ENCODE measurements around the gene KRTAP10-6. TPM values are rescaled to one million over a fixed set of nuclear protein-coding genes. Genes with fewer than 3 reads are reported as not detected.

Gene KRTAP10-6
- total RNA-seq, 2 experiments from 2014 or later, result not detected

DNA sequence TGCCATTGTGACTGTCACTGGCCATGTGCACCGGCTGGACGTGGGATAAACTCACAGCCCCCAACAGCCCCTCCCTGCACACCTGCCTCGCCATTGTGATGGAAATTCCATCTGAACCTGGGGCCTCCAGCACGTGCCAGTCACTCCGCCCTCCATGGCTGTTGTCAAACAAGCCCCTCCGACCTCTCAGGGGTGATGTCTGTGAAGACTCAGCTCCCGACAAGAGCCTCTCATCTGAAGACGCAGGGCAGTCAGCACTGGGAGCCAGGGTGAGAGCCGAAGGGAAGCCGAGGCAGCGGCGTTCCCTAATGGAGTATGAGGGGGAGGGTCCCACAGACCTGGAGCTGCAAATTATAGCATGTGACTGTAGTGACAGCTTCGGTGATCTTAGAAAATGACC is 39.6 kb downstream of the KRTAP10-6 start:
- Mint-ChIP-seq H3K36me3 (ENCODE audit: low read depth) (peaks cover 21% of the 10 kb centered on the region), H3K9me3 (peaks cover 7% of the 10 kb centered on the region), H3K27me3 (no peaks in the 10 kb centered on the region), H3K4me1 (ENCODE audit: low read depth) (peaks cover 19% of the 10 kb centered on the region), H3K4me3 (no peak overlapping the region), H3K27ac (no peak overlapping the region)
- H3K9me3 ChIP-seq (ENCODE audit: control insufficient read depth in 1 of 2, insufficient read depth in 1 of 2, low read length in 2 of 2), result peaks cover 5 to 23% of the 10 kb centered on the region in 2 experiments
- H3K36me3 ChIP-seq (ENCODE audit: insufficient read depth, low read length), result no peaks in the 10 kb centered on the region
- ChIA-PET POLR2A (no interaction called here), CTCF (no interaction called here)
- no peak overlapping the region for H3K4me3 ChIP-seq (ENCODE audit: low read length)
- no peak overlapping the region for H3K27ac ChIP-seq (ENCODE audit: low read depth in 1 of 2, low read length in 2 of 2)
- H3K4me1 ChIP-seq (ENCODE audit: insufficient read depth, low read length), result peaks cover 13% of the 10 kb centered on the region
- peaks cover 0 to 4% of the 10 kb centered on the region in 2 experiments for H3K27me3 ChIP-seq (ENCODE audit: control insufficient read depth in 1 of 2, insufficient read depth in 2 of 2, low read length in 2 of 2)
- intact Hi-C loops (cut with DNase I, micrococcal nuclease), result no loop called here
- DNase-seq (no peak), ATAC-seq (ENCODE audit: poor library complexity) (no peak)
- TF ChIP-seq, protein P1, sequence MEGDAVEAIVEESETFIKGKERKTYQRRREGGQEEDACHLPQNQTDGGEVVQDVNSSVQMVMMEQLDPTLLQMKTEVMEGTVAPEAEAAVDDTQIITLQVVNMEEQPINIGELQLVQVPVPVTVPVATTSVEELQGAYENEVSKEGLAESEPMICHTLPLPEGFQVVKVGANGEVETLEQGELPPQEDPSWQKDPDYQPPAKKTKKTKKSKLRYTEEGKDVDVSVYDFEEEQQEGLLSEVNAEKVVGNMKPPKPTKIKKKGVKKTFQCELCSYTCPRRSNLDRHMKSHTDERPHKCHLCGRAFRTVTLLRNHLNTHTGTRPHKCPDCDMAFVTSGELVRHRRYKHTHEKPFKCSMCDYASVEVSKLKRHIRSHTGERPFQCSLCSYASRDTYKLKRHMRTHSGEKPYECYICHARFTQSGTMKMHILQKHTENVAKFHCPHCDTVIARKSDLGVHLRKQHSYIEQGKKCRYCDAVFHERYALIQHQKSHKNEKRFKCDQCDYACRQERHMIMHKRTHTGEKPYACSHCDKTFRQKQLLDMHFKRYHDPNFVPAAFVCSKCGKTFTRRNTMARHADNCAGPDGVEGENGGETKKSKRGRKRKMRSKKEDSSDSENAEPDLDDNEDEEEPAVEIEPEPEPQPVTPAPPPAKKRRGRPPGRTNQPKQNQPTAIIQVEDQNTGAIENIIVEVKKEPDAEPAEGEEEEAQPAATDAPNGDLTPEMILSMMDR (IDR thresholded peaks at IDR 0.05), result no peak

DNA sequence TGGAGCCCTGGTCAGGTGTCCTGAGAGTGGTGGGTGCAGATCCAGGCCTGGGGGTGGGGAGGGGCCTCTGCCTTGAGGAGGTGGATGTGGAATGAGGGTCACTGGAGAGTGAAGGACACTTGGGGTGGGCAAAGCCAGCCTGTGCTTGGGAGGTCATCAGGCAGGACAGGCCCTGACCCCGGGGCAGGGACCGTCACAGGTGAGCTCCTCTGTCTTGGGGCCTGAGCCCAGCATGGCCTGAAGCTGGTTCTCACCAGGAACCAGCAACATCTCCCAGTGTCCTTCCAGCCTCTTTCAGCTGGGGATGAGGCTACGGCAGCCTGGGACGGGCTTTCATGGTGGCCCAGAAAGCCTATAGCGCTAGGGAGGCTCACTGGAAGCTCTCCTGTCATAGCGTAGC is 40.2 kb downstream of the KRTAP10-6 start:
- H3K27me3 ChIP-seq (ENCODE audit: control insufficient read depth in 1 of 2, insufficient read depth in 2 of 2, low read length in 2 of 2), result peaks cover 0 to 4% of the 10 kb centered on the region in 2 experiments
- intact Hi-C loops (cut with DNase I, micrococcal nuclease), result no loop called here
- H3K4me3 ChIP-seq (ENCODE audit: low read length), result no peak overlapping the region
- peaks cover 11% of the 10 kb centered on the region for H3K9me3 Mint-ChIP-seq
- no peak for DNase-seq
- H3K36me3 Mint-ChIP-seq (ENCODE audit: low read depth), result peaks cover 26% of the 10 kb centered on the region
- H3K27me3 Mint-ChIP-seq, result no peaks in the 10 kb centered on the region
- H3K9me3 ChIP-seq (ENCODE audit: control insufficient read depth in 1 of 2, insufficient read depth in 1 of 2, low read length in 2 of 2), result peaks cover 6 to 19% of the 10 kb centered on the region in 2 experiments
- no peak for ATAC-seq (ENCODE audit: poor library complexity)
- TF ChIP-seq, protein P1 (IDR thresholded peaks at IDR 0.05), result no peak
- ChIA-PET POLR2A (no interaction called here), CTCF (no interaction called here)
- no peak overlapping the region for H3K27ac ChIP-seq (ENCODE audit: low read depth in 1 of 2, low read length in 2 of 2)
- no peak overlapping the region for H3K4me3 Mint-ChIP-seq
- H3K36me3 ChIP-seq (ENCODE audit: insufficient read depth, low read length), result no peaks in the 10 kb centered on the region
- H3K27ac Mint-ChIP-seq, result no peak overlapping the region
- peaks cover 24% of the 10 kb centered on the region for H3K4me1 Mint-ChIP-seq (ENCODE audit: low read depth)
- peaks cover 18% of the 10 kb centered on the region for H3K4me1 ChIP-seq (ENCODE audit: insufficient read depth, low read length)

DNA sequence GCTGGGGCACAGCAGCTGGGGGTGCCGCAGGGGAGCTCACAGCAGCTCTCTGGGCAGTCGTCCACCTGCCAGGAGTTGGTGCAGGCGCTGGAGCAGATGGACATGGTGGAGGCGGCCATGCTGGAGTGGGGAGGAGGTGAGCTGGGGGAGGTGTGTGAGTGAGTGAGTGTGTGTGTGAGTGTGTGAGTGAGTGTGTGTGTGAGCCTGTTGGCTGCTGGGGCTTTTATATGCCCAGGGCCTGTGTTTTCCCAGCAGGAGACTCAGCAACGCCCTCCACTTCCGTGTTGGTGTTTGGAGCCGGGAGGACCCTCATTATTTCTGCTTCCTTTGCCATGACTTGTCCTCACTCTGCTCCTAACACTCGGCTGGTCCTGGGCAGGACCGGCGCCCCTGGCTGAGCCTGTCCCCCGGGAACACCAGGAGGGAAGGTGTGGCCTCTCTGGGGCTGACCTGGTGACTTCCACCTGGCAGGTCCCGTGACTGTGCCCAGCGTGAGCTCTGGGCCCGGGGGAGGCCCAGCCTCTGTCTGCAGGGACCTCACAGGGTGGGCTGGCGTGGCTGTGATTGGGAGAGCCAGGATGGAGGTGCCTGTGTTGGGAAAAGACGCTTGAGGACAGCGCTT is 40.9 kb downstream of the KRTAP10-6 start, which contains the start of gene KRTAP10-2:
Gene KRTAP10-2, minus strand, starts transcription at position 166 of the 622 bp plus-strand sequence. Its CDS starts 47 bp downstream, at position 119.
- CTCF ChIA-PET, result no interaction called here
- Mint-ChIP-seq H3K36me3 (ENCODE audit: low read depth) (peaks cover 33% of the 10 kb centered on the region), H3K27ac (no peak within 1 kb of the TSS), H3K27me3 (no peaks in the 10 kb centered on the region), H3K4me1 (ENCODE audit: low read depth) (peaks cover 30% of the 10 kb centered on the region), H3K4me3 (no peak within 1 kb of the TSS), H3K9me3 (peaks cover 18% of the 10 kb centered on the region)
- POLR2A ChIA-PET, result no interaction called here
- no peak for ATAC-seq (ENCODE audit: poor library complexity)
- no peak within 1 kb of the TSS for H3K27ac ChIP-seq (ENCODE audit: low read depth in 1 of 2, low read length in 2 of 2)
- no peaks in the 10 kb centered on the region for H3K36me3 ChIP-seq (ENCODE audit: insufficient read depth, low read length)
- intact Hi-C loops (cut with DNase I, micrococcal nuclease), result no loop called here
- TF ChIP-seq, protein P1 (IDR thresholded peaks at IDR 0.05), result no peak
- peaks cover 13 to 20% of the 10 kb centered on the region in 2 experiments for H3K9me3 ChIP-seq (ENCODE audit: control insufficient read depth in 1 of 2, insufficient read depth in 1 of 2, low read length in 2 of 2)
- H3K4me3 ChIP-seq (ENCODE audit: low read length), result no peak within 1 kb of the TSS
- H3K4me1 ChIP-seq (ENCODE audit: insufficient read depth, low read length), result peaks cover 18% of the 10 kb centered on the region
- peaks cover 0 to 4% of the 10 kb centered on the region in 2 experiments for H3K27me3 ChIP-seq (ENCODE audit: control insufficient read depth in 1 of 2, insufficient read depth in 2 of 2, low read length in 2 of 2)
- DNase-seq, result no peak

Measured in CD4-positive, alpha-beta T cell (primary cell).